GM21576 (cell line): ENCODE results near the gene CHMP2B.
"Not testable (repeated sequence)": the region's sequence is repeated elsewhere in the genome, so short reads cannot be mapped to it uniquely, and the experiment has no call there.

Experiments
- ATAC-seq: cut with Tn5 transposase; IDR thresholded peaks from one replicate; pipeline ENCODE4 v1.9.1; 2021; ENCODE audit warnings: mild to moderate bottlenecking, moderate library complexity; ENCODE audit not compliant: unreplicated experiment

Gene CHMP2B

GRCh38 chr3:87229113-87229512, 2.0 kb downstream of the CHMP2B start:
- ATAC-seq = no peak

DNA sequence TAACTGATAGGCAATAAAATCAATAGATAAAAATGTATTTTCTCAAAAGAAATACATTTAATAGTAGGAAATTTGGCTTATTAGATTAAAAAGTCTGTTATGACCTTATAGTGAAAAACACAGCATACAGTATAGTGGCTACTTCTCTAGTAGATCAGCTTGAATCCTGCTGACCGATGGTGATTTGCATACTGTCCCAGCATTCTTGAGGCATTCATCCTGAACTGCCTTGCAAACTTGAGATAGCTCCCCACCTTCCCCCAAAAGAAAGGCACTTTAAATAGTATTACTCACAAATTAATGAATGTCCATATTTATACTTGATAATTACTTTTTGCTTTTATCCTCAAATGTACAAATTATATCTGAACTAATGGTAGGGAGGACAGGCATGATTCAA, 6.7 kb downstream of the CHMP2B start:
- ATAC-seq = no peak

GRCh38 chr3:87236093-87236492, 9.0 kb downstream of the CHMP2B start:
- ATAC-seq = no peak

- ATAC-seq = no peak
Observed at GRCh38 chr3:87246662-87247429, 19.7 kb downstream of the CHMP2B start.

DNA sequence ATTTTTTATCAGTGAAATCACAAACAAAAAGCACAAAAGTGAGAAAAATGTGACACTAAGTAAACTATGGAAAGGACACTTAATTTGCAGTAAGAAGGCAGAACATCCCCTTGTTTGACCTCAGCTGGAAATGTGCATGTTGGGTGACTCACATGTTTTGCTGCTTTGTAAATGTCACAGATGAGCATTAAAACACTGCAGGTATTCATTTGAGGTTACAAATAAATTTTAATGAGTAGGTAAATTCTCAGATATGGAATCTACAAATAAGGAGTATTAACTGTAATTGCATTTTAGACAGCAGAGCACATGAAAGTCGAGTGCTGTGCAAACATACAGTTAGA, 20.3 kb downstream of the CHMP2B start:
- no peak for ATAC-seq

DNA sequence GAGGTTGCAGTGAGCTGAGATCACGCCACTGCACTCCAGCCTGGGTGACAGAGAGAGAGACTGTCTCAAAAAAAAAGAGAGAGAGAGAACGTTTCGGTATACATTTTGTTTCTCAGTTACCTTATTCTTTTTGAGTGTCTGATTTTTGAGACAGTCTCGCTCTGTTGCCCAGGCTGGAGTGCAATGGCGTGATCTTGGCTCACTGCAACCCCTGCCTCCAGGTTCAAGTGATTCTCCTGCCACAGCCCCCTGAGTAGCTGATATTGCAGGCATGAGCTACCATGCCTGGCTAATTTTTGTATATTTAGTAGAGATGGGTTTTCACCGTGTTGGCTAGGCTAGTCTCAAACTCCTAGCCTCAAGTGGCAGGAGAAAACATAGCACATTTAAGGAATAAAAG, 21.1 kb downstream of the CHMP2B start:
- ATAC-seq = not testable (repeated sequence)

DNA sequence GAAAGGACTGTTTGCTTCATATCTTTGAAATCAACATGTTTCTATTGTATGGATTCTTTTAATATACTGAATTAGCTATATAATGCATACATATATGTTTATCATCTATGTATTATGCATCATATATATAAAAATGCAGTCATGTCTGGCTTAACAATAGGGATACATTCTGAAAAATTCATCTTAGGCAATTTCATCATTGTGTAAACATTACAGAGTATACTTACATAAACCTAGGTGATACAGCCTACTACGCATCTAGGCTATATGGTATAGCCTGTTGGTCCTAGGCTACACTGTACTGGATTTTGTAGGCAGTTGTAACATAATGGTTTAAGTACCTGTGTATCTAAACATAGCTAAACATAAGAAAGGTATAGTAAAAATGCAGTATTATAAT, 21.7 kb downstream of the CHMP2B start:
- no peak for ATAC-seq

DNA sequence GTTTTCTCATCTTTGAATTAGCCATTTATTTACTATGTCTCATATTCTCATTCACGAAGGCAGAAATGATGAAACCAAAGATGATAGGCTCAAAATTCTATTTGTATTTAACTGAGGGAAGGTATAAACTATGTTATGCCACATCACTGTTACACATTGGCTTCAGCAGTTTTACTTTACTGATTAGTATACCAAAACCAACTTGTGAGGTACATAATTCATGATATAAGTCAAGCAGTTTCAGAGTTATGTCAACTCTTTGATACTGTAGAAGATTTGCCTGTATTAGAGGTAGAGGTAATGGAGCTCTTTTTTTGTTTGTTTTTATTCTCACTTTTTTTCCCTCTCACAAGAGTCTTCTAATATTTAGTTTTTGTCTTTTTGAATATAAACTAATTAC, 22.9 kb downstream of the CHMP2B start:
- no peak for ATAC-seq

DNA sequence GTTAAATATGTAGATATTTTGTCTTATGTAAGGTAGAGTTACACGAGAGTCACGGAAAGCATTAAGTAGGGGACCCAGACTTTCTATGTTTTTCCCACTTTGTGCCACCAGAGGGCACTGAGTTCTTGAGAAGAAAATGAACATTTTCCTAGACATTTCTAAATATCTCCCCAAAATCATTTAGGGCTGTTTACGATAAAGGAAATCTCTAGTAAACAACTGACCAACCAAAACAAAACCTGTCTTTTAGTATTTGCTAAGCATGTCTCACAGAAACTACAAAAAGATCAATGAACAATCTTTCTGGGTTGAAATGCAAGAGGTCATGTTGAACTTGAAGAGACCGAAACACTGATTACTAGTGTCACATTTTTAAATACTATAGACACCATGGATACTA, 33.2 kb downstream of the CHMP2B start:
- no peak for ATAC-seq

GRCh38 chr3:87261925-87262324, 34.8 kb downstream of the CHMP2B start:
- ATAC-seq = no peak

GRCh38 chr3:87267953-87268645, 41.0 kb downstream of the CHMP2B start:
- no peak for ATAC-seq

- no peak for ATAC-seq
Observed at GRCh38 chr3:87268646-87269211, 41.6 kb downstream of the CHMP2B start.

DNA sequence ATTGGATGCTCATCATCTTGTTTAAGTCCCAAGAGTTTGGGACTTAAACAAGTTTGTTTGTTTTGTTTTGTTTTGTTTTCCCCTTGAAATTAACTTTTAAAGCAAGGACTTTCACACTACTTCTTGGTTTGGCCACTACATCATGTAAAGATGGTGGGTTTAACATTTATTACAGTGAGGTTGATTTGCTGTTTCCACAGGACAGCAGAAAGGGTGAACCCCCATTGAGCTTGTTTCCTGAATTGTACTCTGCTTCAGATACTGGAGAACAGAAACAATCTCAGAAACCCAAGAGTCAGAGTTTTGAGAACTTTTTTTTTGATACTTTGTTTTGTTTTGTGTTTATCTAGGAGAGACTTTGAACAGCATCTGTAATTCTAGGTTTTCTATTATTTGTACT, 42.6 kb downstream of the CHMP2B start:
- no peak for ATAC-seq

DNA sequence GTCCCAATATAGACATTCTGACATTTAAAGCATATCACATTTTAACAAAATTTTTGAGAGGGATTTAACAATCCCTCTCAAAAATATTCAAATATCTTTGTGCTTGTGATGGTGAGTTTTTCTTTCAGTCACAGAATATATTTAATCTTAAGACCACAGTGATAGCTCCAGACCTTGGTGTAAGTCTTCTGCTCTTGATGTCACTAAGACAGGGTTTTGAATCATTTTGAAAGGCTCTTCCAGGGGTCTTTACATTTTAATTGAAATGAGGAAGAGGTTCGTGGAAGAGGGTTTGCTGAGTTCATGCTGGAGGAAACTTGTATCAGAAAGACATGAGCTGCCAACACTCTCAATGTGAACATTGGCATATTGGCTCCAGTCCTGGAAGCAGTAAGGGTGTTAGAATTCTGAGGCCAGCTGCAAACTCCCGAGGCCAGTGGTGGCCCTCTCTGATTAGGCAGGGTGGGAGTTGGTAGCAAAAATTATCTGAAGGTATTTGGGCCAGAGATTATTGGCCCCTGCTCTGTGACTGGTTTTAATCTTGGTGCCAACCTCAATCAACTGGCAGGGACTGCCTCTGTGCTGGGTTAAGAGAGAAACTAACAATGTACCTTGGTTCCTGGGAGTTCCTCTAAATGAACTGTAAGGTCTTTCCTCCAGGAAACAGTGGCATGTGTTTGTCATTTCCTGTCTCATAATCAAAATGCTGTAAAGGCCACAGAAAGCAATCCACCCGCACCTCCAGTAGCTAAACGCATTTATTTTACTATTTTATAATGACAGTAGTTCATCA, 44.0 kb downstream of the CHMP2B start:
- no peak for ATAC-seq

DNA sequence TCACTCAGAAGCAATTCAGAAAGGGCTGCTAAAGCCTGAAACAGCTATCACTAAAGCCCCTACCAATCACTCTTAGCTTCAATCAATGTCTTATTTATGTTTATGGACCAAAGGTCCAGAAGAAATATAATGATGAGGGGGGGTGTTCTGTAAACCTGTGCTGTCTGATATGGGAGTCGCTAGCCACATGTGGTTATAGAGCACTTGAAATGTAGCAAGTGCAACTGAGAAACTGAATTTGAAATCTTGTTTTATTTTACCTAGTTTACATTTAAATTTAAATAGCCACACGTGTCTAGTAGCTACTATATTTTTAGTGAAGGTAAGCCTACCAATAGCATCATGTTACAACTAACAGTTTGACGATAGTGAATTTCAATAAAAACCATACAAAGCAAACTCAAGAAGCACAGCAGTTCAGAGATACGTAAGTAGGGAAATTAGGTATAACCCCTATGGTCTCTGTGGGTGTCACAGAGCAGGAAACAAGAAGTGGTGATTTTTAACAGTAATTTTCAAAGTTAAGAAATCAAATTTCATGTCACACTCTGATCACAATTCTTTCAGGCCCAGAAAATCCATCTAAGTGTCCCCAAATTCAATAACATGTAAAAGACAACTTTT, 45.7 kb downstream of the CHMP2B start:
- ATAC-seq = peak; percentile 98

- ATAC-seq = no peak
Observed at GRCh38 chr3:87276484-87276883, 49.4 kb downstream of the CHMP2B start, which contains the start of gene POU1F1. Gene POU1F1, minus strand, starts transcription at chr3:87276584. Its CDS starts 122 bp downstream, at chr3:87276462.

DNA sequence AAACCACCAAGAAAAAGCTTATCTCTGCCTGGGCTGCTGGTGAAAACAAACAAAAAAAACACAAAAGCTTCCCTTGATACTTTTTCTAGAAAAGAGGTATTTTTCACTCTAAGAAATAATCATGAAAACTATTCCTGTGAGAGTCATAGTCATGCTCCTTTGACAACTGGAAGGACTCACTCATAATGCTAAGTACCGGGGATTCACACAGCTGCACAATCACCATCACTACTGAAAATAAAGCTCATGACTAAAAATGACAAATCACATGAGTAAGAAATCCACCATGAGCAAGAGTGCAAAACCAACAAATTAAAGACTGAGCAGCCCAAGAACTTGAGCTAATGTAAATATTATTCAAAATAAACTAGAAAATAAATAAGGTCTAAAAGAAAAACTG, 59.9 kb downstream of the CHMP2B start:
- ATAC-seq = peak; percentile 87

GRCh38 chr3:87288446-87288845, 61.3 kb downstream of the CHMP2B start:
- ATAC-seq = no peak

DNA sequence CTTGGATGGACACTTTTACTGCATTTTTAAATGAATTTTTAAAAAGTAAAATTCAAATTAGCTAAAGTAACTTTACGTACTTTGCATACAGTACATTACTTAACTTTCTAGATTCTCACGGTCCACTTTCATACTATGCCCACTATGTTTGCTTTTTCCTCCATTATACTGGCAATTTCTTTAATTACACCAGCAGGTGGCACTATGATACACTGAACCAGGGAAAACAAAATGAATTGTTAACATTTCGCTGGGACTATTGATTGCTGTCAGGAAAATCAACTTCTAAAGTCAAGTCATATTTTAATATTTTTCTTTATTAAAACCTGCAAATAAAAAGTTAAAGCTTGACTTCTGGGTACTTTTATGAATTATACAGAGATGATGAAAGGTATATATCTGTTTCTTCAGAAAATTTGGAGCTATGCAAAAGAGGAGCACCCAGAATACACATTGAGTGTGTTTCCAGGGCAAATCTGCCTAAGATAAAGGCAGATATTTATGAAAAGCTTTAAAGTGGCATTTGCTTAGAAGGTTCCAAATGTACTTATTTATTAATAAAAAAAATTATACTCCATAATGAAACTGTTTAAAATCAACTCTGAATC, 71.1 kb downstream of the CHMP2B start:
- peak; percentile 89 for ATAC-seq

GRCh38 chr3:87305031-87305430, 77.9 kb downstream of the CHMP2B start:
- not testable (repeated sequence) for ATAC-seq
